Thoracic aorta (tissue), 2 donors: ENCODE data around the gene FNDC7. TPM values are rescaled to one million over a fixed set of nuclear protein-coding genes. Genes with fewer than 3 reads are reported as not detected.
"Not testable (repeated sequence)": the region's sequence is repeated elsewhere in the genome, so short reads cannot be mapped to it uniquely, and the experiment has no call there.

ENCODE experiments used
- ATAC-seq: fragments of 150-250 bp; one replicate; pipeline ENCODE4 v1.8.0; 2017; ENCODE audit warnings: low read depth; ENCODE audit not compliant: insufficient number of reproducible peaks, low FRiP score
- DNase-seq: peaks from one replicate; pipeline ENCODE4 v3.0.0-alpha.2; 2020; ENCODE audit warnings: low spot score
- H3K27ac ChIP-seq, 2 donors: fragments of 200-600 bp; sonication (generic); 1 replicate in 1 of 2; 2 replicates in 1 of 2; pipeline ENCODE4 v1.5.1; 2016; ENCODE audit warnings: mild to moderate bottlenecking in 2 of 2, moderate library complexity in 2 of 2
- H3K27me3 ChIP-seq: fragments of 200-600 bp; sonication (generic); replicated peaks from 2 replicates; pipeline ENCODE4 v1.6.0; 2016; ENCODE audit warnings: mild to moderate bottlenecking; ENCODE audit not compliant: insufficient read depth
- H3K36me3 ChIP-seq: fragments of 200-600 bp; sonication (generic); one replicate; pipeline ENCODE4 v1.5.1; 2016
- H3K4me1 ChIP-seq, 2 donors: fragments of 200-600 bp; sonication (generic); 1 replicate in 1 of 2; 2 replicates in 1 of 2; pipeline versions ENCODE4 v1.5.1 to v1.6.0; 2016; ENCODE audit warnings: low read depth in 2 of 2, mild to moderate bottlenecking in 1 of 2; ENCODE audit not compliant: control insufficient read depth in 1 of 2
- H3K4me3 ChIP-seq: fragments of 200-600 bp; sonication (generic); 2 replicates; pipeline ENCODE4 v1.5.1; 2016; ENCODE audit warnings: mild to moderate bottlenecking
- H3K9me3 ChIP-seq: fragments of 200-600 bp; sonication (generic); 2 replicates; pipeline ENCODE4 v1.5.1; 2016
- total RNA-seq, 2 donors: library from RNA; depleted of rRNA; stranded (reverse); fragments of >200 nt; gene quantifications; one replicate each; pipeline versions ENCODE4 v1.1.0 to v1.2.3, GENCODE V29; 2016
- TF ChIP-seq, protein P1 (sequence below): fragments of 200-600 bp; sonication (generic); IDR thresholded peaks from one replicate; pipeline ENCODE4 v1.5.1; 2019; ENCODE audit warnings: antibody characterized with exemption

The FNDC7 gene
- total RNA-seq, 2 donors from 2014 or later: not detected

DNA sequence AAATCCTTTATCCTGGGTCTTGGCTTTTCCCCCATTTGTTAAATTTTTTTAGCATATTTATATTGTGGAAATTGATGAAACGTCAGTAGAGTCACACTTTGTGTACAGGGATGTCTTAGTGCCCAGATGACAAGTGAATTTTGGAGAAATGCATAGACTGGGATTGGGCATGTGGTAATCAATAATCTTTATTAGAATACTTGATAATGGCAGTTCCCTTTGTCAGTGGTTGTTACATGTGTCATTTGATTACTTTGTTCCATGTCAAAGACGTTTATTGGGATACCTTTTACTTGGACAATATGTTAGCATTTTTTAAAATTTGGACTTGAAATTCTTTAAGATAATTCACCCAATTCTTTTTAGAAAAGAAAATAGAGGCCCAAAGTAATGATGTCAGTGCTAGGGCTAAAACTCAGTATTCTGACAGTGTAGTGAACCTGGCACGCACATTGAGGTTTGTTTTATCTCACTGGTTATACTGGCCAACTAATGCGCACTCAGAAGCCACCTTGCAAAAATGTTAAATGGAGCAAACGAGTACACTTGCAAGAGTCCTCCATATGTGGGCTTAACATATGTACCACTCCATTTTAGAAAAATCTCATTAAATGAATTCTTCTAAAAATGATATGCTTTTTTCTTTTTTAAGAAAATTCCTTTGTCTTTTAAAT, 11.4 kb upstream of the FNDC7 start:
- Histone ChIP-seq H3K4me3 (no peak overlapping the region), H3K36me3 (peaks cover 24% of the 10 kb centered on the region), H3K27ac (no peak overlapping the region), H3K27me3 (no peaks in the 10 kb centered on the region), H3K4me1 (peaks cover 0 to 17% of the 10 kb centered on the region in 2 donors), H3K9me3 (no peaks in the 10 kb centered on the region)
- TF ChIP-seq, protein P1, sequence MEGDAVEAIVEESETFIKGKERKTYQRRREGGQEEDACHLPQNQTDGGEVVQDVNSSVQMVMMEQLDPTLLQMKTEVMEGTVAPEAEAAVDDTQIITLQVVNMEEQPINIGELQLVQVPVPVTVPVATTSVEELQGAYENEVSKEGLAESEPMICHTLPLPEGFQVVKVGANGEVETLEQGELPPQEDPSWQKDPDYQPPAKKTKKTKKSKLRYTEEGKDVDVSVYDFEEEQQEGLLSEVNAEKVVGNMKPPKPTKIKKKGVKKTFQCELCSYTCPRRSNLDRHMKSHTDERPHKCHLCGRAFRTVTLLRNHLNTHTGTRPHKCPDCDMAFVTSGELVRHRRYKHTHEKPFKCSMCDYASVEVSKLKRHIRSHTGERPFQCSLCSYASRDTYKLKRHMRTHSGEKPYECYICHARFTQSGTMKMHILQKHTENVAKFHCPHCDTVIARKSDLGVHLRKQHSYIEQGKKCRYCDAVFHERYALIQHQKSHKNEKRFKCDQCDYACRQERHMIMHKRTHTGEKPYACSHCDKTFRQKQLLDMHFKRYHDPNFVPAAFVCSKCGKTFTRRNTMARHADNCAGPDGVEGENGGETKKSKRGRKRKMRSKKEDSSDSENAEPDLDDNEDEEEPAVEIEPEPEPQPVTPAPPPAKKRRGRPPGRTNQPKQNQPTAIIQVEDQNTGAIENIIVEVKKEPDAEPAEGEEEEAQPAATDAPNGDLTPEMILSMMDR: no peak
- DNase-seq (no peak), ATAC-seq (no peak)

- not testable (repeated sequence) for DNase-seq, H3K4me3 ChIP-seq, H3K9me3 ChIP-seq, H3K27ac ChIP-seq, ATAC-seq, H3K27me3 ChIP-seq
- Histone ChIP-seq H3K4me1 (peaks cover 0 to 17% of the 10 kb centered on the region in 2 donors), H3K36me3 (peaks cover 24% of the 10 kb centered on the region)
These were observed 10.6 kb upstream of the FNDC7 start for GRCh38 chr1:108702109-108702508.

- Histone ChIP-seq H3K27me3 (no peaks in the 10 kb centered on the region), H3K27ac (no peak overlapping the region), H3K36me3 (peaks cover 11% of the 10 kb centered on the region), H3K9me3 (no peaks in the 10 kb centered on the region), H3K4me3 (no peak overlapping the region), H3K4me1 (peaks cover 0 to 17% of the 10 kb centered on the region in 2 donors)
- DNase-seq (no peak), ATAC-seq (no peak)
- TF ChIP-seq, protein P1: no peak
These were observed 8.8 kb upstream of the FNDC7 start for GRCh38 chr1:108703939-108704338.

- no peaks in the 10 kb centered on the region for H3K27me3 ChIP-seq
- ATAC-seq (no peak), DNase-seq (no peak)
- H3K9me3 ChIP-seq: no peaks in the 10 kb centered on the region
- peak overlapping the region in 1 of 2 donors; percentile 2 for H3K27ac ChIP-seq
- TF ChIP-seq, protein P1: no peak
- peak overlapping the region; percentile 16 for H3K4me3 ChIP-seq
- H3K36me3 ChIP-seq: peaks cover 5% of the 10 kb centered on the region
- H3K4me1 ChIP-seq: peaks cover 0 to 17% of the 10 kb centered on the region in 2 donors
These were observed 8.2 kb upstream of the FNDC7 start for GRCh38 chr1:108704496-108704895.

- no peak for ATAC-seq
- peaks cover 0 to 17% of the 10 kb centered on the region in 2 donors for H3K4me1 ChIP-seq
- no peak overlapping the region for H3K4me3 ChIP-seq
- TF ChIP-seq, protein P1: no peak
- H3K27ac ChIP-seq: no peak overlapping the region
- no peaks in the 10 kb centered on the region for H3K36me3 ChIP-seq
- H3K27me3 ChIP-seq: no peaks in the 10 kb centered on the region
- H3K9me3 ChIP-seq: no peaks in the 10 kb centered on the region
- DNase-seq: no peak
These were observed 6.1 kb upstream of the FNDC7 start for GRCh38 chr1:108706643-108707042.
